Measurements from ENCODE around the gene SNX10. TPM values are rescaled to one million over a fixed set of nuclear protein-coding genes. Genes with fewer than 3 reads are reported as not detected.

Gene SNX10
- total RNA-seq, 1 experiment from 2014 or later, result 9.4 TPM

DNA sequence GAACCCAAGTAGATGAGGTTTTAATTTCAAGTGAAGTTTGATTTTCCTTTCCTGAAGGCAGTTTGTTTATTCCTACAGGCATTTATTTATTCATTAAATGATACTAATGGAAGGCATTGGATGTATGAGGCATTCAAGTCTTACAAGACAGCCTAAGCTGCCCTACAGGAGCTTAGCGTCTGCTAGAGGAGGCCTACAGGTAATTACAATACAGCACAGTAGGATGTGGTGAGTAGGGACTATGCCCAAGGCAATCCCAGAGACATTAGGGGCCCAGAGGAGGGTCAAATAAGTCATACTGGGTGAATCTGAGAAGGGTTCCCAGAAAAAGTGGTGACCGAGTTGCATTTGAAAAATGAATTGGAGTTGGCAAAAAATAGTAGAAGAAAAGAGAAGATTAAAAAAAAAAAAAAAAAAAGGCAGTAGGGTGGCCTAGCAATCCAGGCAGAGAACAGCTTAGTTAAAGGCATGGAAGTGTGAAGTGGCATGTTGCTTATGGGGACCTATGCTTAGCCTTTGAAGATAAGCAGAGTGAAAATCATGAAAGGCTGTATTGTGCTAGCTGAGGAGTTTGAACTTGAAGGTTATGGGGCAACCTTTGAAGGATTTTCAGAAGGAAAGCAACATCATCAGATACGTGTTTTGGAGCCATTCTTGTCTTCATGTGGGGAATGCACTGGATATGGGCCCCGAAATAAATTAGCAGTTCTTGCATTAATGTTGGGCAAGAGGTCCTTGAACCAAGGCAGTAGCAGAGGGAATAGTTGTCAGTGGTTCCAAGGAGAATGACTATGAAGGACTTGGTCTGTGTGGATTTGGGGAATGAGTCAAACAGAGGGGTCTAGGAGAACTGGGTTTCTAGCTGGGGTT lies 65.5 kb downstream of the SNX10 start:
- no peak overlapping the region for H3K27ac ChIP-seq (ENCODE audit: insufficient read length, low read depth, low read length)
- H3K4ac ChIP-seq (ENCODE audit: low read depth, low read length), result no peak overlapping the region
- H2BK15ac ChIP-seq (ENCODE audit: low read depth, low read length), result no peak overlapping the region
- no peak overlapping the region for H3K4me3 Mint-ChIP-seq
- no peak overlapping the region for H3K56ac ChIP-seq (ENCODE audit: insufficient read length, low read depth, low read length)
- H3K23me2 ChIP-seq (ENCODE audit: insufficient read length, low read depth, low read length, poor library complexity, severe bottlenecking), result no peaks in the 10 kb centered on the region
- no peak overlapping the region for H3K9ac ChIP-seq (ENCODE audit: extremely low read depth, insufficient read length, low read length)
- no peaks in the 10 kb centered on the region for H3K79me1 ChIP-seq (ENCODE audit: insufficient read depth, low read depth, low read length, poor library complexity, severe bottlenecking)
- DNase-seq, result no peak
- no peak overlapping the region for H2AFZ ChIP-seq (ENCODE audit: low read length)
- no peak overlapping the region for H3K4me2 ChIP-seq (ENCODE audit: insufficient read depth, insufficient read length, low read length)
- H4K5ac ChIP-seq (ENCODE audit: insufficient read length, low read depth, low read length), result no peak overlapping the region
- H3K27me3 Mint-ChIP-seq (ENCODE audit: low read depth), result peaks cover 5% of the 10 kb centered on the region; the same call in 1 of the 2 replicates
- no peaks in the 10 kb centered on the region for H3K4me1 ChIP-seq (ENCODE audit: insufficient read depth, low read length)
- H3K14ac ChIP-seq (ENCODE audit: insufficient read depth, low read length), result no peak overlapping the region
- H3K27ac Mint-ChIP-seq, result peak overlapping the region in 1 of 3 experiments; percentile 1; a peak in 1 of 7 replicates
- no peak overlapping the region for H3T11ph ChIP-seq (ENCODE audit: low read length)
- H2BK20ac ChIP-seq (ENCODE audit: low read depth, low read length, poor library complexity, severe bottlenecking), result no peak overlapping the region
- no peak overlapping the region for H4K91ac ChIP-seq (ENCODE audit: insufficient read length, low read depth, low read length)
- no peak overlapping the region for H2BK5ac ChIP-seq (ENCODE audit: insufficient read length, low read length)
- H2BK120ac ChIP-seq (ENCODE audit: low read depth, low read length, poor library complexity, severe bottlenecking), result no peak overlapping the region
- no peaks in the 10 kb centered on the region for H3K36me3 Mint-ChIP-seq (ENCODE audit: insufficient read depth in 1 of 3, low read depth in 3 of 3)
- H4K20me1 ChIP-seq (ENCODE audit: control insufficient read depth, insufficient read depth, insufficient read length), result no peaks in the 10 kb centered on the region
- no CpG with 5 or more reads among the region's 4 CpGs for WGBS (ENCODE audit: extremely low coverage, insufficient read length, low lambda C conversion rate)
- H3K9me3 ChIP-seq (ENCODE audit: control insufficient read depth, low read depth, low read length), result no peaks in the 10 kb centered on the region
- no peaks in the 10 kb centered on the region for H3K9me3 Mint-ChIP-seq
- H3K18ac ChIP-seq (ENCODE audit: insufficient read length, low read depth, low read length), result no peak overlapping the region
- peaks cover 18 to 20% of the 10 kb centered on the region in 2 experiments for H3K4me1 Mint-ChIP-seq
- no peaks in the 10 kb centered on the region for H3K79me2 ChIP-seq (ENCODE audit: insufficient read depth, low read length)
- no peak overlapping the region for H3K23ac ChIP-seq (ENCODE audit: insufficient read length, low read depth, low read length)
- H2BK12ac ChIP-seq (ENCODE audit: insufficient read length, low read depth, low read length), result no peak overlapping the region
- H3K27me3 ChIP-seq (ENCODE audit: insufficient read depth, low read length), result no peaks in the 10 kb centered on the region
- H2AK5ac ChIP-seq (ENCODE audit: insufficient read length, low read length), result no peak overlapping the region
- no peak overlapping the region for H4K8ac ChIP-seq (replicated peaks; ENCODE audit: insufficient read length, low read depth, low read length)
- TF ChIP-seq, protein P1, sequence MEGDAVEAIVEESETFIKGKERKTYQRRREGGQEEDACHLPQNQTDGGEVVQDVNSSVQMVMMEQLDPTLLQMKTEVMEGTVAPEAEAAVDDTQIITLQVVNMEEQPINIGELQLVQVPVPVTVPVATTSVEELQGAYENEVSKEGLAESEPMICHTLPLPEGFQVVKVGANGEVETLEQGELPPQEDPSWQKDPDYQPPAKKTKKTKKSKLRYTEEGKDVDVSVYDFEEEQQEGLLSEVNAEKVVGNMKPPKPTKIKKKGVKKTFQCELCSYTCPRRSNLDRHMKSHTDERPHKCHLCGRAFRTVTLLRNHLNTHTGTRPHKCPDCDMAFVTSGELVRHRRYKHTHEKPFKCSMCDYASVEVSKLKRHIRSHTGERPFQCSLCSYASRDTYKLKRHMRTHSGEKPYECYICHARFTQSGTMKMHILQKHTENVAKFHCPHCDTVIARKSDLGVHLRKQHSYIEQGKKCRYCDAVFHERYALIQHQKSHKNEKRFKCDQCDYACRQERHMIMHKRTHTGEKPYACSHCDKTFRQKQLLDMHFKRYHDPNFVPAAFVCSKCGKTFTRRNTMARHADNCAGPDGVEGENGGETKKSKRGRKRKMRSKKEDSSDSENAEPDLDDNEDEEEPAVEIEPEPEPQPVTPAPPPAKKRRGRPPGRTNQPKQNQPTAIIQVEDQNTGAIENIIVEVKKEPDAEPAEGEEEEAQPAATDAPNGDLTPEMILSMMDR (conservative IDR thresholded peaks at IDR 0.05), result no peak

Measured in H9 (cell line).